Measurements from ENCODE around the gene COMMD1.

COMMD1 gene

GRCh38 chr2:62184512-62185230, 279.2 kb downstream of the COMMD1 start:
- no peak for DNase-seq

All from CD4-positive, alpha-beta T cell treated with Interferon alpha-2 for 1 hour (primary cell).